Trophoblast cell (in vitro differentiated cells and primary cell): ENCODE results near the gene MVP.

Experiments used
- DNase-seq, 2 donors: peaks; one replicate each; pipeline ENCODE4 v3.0.0-alpha.2; 2016
- H2AFZ ChIP-seq: 2 replicates; pipeline ENCODE4 v1.6.1; 2013; ENCODE audit warnings: low read length, moderate library complexity, mild to moderate bottlenecking; ENCODE audit not compliant: insufficient read depth, poor library complexity
- H2AK5ac ChIP-seq: 2 replicates; pipeline ENCODE4 v1.6.1; 2013; ENCODE audit warnings: mild to moderate bottlenecking, low read length
- H2BK120ac ChIP-seq: 2 replicates; pipeline ENCODE4 v1.6.1; 2013; ENCODE audit warnings: low read length, mild to moderate bottlenecking, moderate library complexity; ENCODE audit not compliant: insufficient read depth, poor library complexity
- H2BK12ac ChIP-seq: 2 replicates; pipeline ENCODE4 v1.6.1; 2013; ENCODE audit warnings: mild to moderate bottlenecking, low read length, moderate library complexity
- H2BK5ac ChIP-seq: 2 replicates; pipeline ENCODE4 v1.6.1; 2013; ENCODE audit warnings: low read length, low read depth, moderate library complexity, mild to moderate bottlenecking; ENCODE audit not compliant: poor library complexity
- H3K14ac ChIP-seq: 2 replicates; pipeline ENCODE4 v1.6.1; 2013; ENCODE audit warnings: mild to moderate bottlenecking, low read length
- H3K18ac ChIP-seq: 2 replicates; pipeline ENCODE4 v1.6.1; 2013; ENCODE audit warnings: mild to moderate bottlenecking, low read length
- H3K23ac ChIP-seq: 2 replicates; pipeline ENCODE4 v1.6.1; 2013; ENCODE audit warnings: low read length
- H3K27ac ChIP-seq: 2 replicates; pipeline ENCODE4 v1.5.1; 2013; ENCODE audit warnings: low read depth, mild to moderate bottlenecking, inconsistent platforms, low read length, moderate library complexity
- H3K27me3 ChIP-seq: 2 replicates; pipeline ENCODE4 v1.6.1; 2013; ENCODE audit warnings: inconsistent platforms, mild to moderate bottlenecking, low read length, moderate library complexity; ENCODE audit not compliant: insufficient read depth
- H3K36me3 ChIP-seq, 2 experiments: 1 replicate in 1 of 2; 2 replicates in 1 of 2; pipeline ENCODE4 v1.6.1; 2013; ENCODE audit warnings: low read length in 2 of 2, mild to moderate bottlenecking in 2 of 2, moderate library complexity in 1 of 2; ENCODE audit not compliant: insufficient read depth in 2 of 2, control insufficient read depth in 1 of 2
- H3K4ac ChIP-seq: 2 replicates; pipeline ENCODE4 v1.6.1; 2013; ENCODE audit warnings: low read depth, mild to moderate bottlenecking, low read length, moderate library complexity
- H3K4me1 ChIP-seq, 2 experiments: 1 replicate in 1 of 2; 2 replicates in 1 of 2; pipeline ENCODE4 v1.6.1; 2013; ENCODE audit warnings: low read length in 2 of 2, mild to moderate bottlenecking in 2 of 2, moderate library complexity in 1 of 2; ENCODE audit not compliant: insufficient read depth in 2 of 2, control insufficient read depth in 1 of 2
- H3K4me2 ChIP-seq: 2 replicates; pipeline ENCODE4 v1.6.1; 2013; ENCODE audit warnings: inconsistent platforms, mild to moderate bottlenecking, low read length, moderate library complexity
- H3K4me3 ChIP-seq: 2 replicates; pipeline ENCODE4 v1.5.1; 2013; ENCODE audit warnings: mild to moderate bottlenecking, low read depth, low read length, inconsistent platforms
- H3K79me1 ChIP-seq: one replicate; pipeline ENCODE4 v1.6.1; 2013; ENCODE audit warnings: low read length
- H3K79me2 ChIP-seq: 2 replicates; pipeline ENCODE4 v1.6.1; 2013; ENCODE audit warnings: low read length, mild to moderate bottlenecking; ENCODE audit not compliant: control insufficient read depth, insufficient read depth, poor library complexity
- H3K9ac ChIP-seq: 2 replicates; pipeline ENCODE4 v1.6.1; 2013; ENCODE audit warnings: mild to moderate bottlenecking, low read length
- H3K9me3 ChIP-seq: 2 replicates; pipeline ENCODE4 v1.6.1; 2013; ENCODE audit warnings: low read depth, mild to moderate bottlenecking, control low read depth, inconsistent platforms, low read length; ENCODE audit not compliant: insufficient read depth
- H4K12ac ChIP-seq: 2 replicates; pipeline ENCODE4 v1.6.1; 2013; ENCODE audit warnings: low read depth, mild to moderate bottlenecking, low read length, moderate library complexity
- H4K8ac ChIP-seq: 2 replicates; pipeline ENCODE4 v1.6.1; 2013; ENCODE audit warnings: low read depth, mild to moderate bottlenecking, low read length, moderate library complexity
- H4K91ac ChIP-seq: one replicate; pipeline ENCODE4 v1.6.1; 2013; ENCODE audit warnings: low read depth, mild to moderate bottlenecking, low read length, moderate library complexity
- WGBS: extraction: QIAGEN DNeasy Blood & Tissue Kit; methylation state at CpG from one replicate; pipeline ENCODE4 v1.1.7; 2013; ENCODE audit warnings: missing lambda C conversion rate; ENCODE audit not compliant: insufficient read length, insufficient coverage; ENCODE audit errors: extremely low coverage; 5-methylcytosine and 5-hydroxymethylcytosine counted together

MVP gene

DNA sequence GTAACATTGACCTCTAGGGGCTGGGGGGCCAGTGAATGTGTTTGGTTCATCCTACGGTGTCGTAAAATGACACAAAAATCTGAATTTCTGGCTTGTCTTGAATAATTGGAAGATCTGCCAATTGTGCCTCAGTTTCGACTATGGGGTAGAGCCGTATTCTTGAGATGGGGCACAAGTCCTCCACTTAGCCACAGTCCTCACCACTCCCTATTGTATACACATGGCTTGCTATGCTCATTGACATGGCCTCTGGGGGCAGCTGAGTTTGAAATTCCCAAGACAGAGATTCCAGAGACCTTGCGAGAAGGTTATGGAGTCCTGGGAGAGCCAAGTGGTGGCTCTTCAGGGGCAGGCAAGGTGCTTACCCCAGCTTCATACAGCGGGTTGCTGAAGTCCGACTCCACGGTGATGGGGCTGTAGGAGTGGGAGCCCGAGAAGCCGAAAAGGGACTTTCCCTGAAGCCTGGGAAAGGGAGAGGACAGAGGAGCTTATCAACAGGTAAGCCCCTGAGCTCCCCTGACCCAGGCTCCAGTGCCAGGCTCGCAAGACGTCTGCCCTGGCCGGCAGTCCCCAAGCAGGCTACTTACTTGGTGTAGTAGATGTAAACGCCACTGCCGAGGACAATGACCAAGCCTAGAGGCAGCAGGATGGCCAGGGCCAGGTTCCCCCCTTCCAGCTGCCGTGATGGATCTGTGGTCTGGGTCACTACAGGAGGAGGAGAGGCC, 51.7 kb downstream of the MVP start:
- H3K4me2 ChIP-seq, result no peak overlapping the region
- H3K4me3 ChIP-seq, result no peak overlapping the region
- no peak for DNase-seq
- no peak overlapping the region for H2BK120ac ChIP-seq
- no peak overlapping the region for H3K18ac ChIP-seq
- WGBS, result no CpG with 5 or more reads among the region's 16 CpGs
- no peak overlapping the region for H4K8ac ChIP-seq
- H2AFZ ChIP-seq, result no peak overlapping the region
- H3K14ac ChIP-seq, result no peak overlapping the region
- no peaks in the 10 kb centered on the region for H3K36me3 ChIP-seq
- no peak overlapping the region for H3K9ac ChIP-seq
- H3K9me3 ChIP-seq, result peaks cover 1% of the 10 kb centered on the region
- peaks cover 11% of the 10 kb centered on the region for H3K27me3 ChIP-seq
- no peak overlapping the region for H3K23ac ChIP-seq
- no peak overlapping the region for H3K27ac ChIP-seq
- H3K4ac ChIP-seq, result no peak overlapping the region
- no peak overlapping the region for H4K12ac ChIP-seq
- H3K4me1 ChIP-seq, result no peaks in the 10 kb centered on the region
- no peak overlapping the region for H4K91ac ChIP-seq
- no peak overlapping the region for H2AK5ac ChIP-seq
- no peak overlapping the region for H2BK12ac ChIP-seq
- no peak overlapping the region for H2BK5ac ChIP-seq
- no peaks in the 10 kb centered on the region for H3K79me2 ChIP-seq
- no peaks in the 10 kb centered on the region for H3K79me1 ChIP-seq

- Histone ChIP-seq H4K12ac (no peak overlapping the region), H3K18ac (no peak overlapping the region), H3K79me2 (no peaks in the 10 kb centered on the region), H2BK12ac (no peak overlapping the region), H3K4ac (no peak overlapping the region), H3K27ac (no peak overlapping the region), H3K4me3 (no peak overlapping the region), H3K4me1 (peaks cover 0 to 3% of the 10 kb centered on the region in 2 experiments), H3K9me3 (peaks cover 5% of the 10 kb centered on the region), H3K14ac (no peak overlapping the region), H2AK5ac (no peak overlapping the region), H3K79me1 (no peaks in the 10 kb centered on the region), H2BK120ac (no peak overlapping the region), H4K8ac (no peak overlapping the region), H3K9ac (no peak overlapping the region), H3K36me3 (no peaks in the 10 kb centered on the region), H3K4me2 (no peak overlapping the region), H3K23ac (no peak overlapping the region), H3K27me3 (peaks cover 18% of the 10 kb centered on the region), H4K91ac (no peak overlapping the region), H2AFZ (no peak overlapping the region), H2BK5ac (no peak overlapping the region)
- DNase-seq, result no peak
- WGBS, result no CpG with 5 or more reads among the region's 26 CpGs
These were observed 53.1 kb downstream of the MVP start for GRCh38 chr16:29873319-29873718.

DNA sequence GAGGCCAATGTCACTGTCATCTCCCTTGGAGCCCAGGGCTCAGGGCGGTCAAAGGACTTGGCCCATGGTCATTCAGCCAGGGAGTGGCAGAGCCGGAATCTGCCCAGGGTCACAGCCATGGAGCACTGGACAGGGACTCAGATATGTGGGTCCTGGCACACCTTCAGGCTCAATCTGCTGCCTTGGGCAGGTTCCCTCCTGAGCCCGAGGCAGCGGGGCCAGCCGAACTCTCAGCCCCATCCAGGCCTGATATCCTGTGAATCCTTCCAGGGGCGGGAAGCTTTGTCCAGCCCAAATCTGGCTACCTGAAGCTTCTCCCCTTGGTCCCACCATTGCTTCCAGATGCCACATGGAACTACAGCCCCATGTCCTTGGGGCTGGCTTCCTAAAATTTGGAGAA, 54.9 kb downstream of the MVP start:
- Histone ChIP-seq H4K91ac (no peak overlapping the region), H2BK5ac (no peak overlapping the region), H3K9me3 (peaks cover 5% of the 10 kb centered on the region), H4K8ac (no peak overlapping the region), H3K4me2 (no peak overlapping the region), H3K4me3 (no peak overlapping the region), H3K4ac (no peak overlapping the region), H3K23ac (no peak overlapping the region), H2AFZ (no peak overlapping the region), H3K4me1 (peaks cover 0 to 3% of the 10 kb centered on the region in 2 experiments), H3K79me1 (no peaks in the 10 kb centered on the region), H2AK5ac (no peak overlapping the region), H2BK12ac (no peak overlapping the region), H3K36me3 (peaks cover 0 to 4% of the 10 kb centered on the region in 2 experiments), H4K12ac (no peak overlapping the region), H2BK120ac (no peak overlapping the region), H3K9ac (no peak overlapping the region), H3K27me3 (peaks cover 18% of the 10 kb centered on the region), H3K79me2 (no peaks in the 10 kb centered on the region), H3K14ac (no peak overlapping the region), H3K18ac (no peak overlapping the region), H3K27ac (no peak overlapping the region)
- WGBS, result no CpG with 5 or more reads among the region's 6 CpGs
- no peak for DNase-seq

DNA sequence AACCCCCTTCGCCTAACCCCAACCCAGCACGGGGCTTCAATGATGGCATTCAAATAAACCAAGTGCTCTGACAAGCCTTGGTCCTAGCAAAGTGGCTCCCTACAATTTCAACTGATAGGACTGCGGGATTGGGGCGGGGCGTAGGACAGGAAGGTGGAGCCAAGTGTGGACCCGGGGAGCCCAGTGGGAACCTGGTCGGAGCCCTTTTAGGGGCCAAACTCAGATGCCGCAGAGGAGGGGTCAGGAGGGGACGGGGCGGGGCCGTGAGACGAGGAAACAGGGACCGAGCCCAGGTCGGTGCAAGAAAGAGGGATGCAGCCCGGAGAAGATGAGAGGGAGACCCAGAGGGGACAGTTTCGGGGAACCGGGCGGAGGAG, 55.9 kb downstream of the MVP start:
- H3K4me1 ChIP-seq, result peaks cover 0 to 3% of the 10 kb centered on the region in 2 experiments
- H2BK5ac ChIP-seq, result no peak overlapping the region
- no peaks in the 10 kb centered on the region for H3K79me2 ChIP-seq
- no peak overlapping the region for H4K12ac ChIP-seq
- H2AK5ac ChIP-seq, result no peak overlapping the region
- no peak overlapping the region for H3K23ac ChIP-seq
- H2BK12ac ChIP-seq, result no peak overlapping the region
- H4K91ac ChIP-seq, result no peak overlapping the region
- H3K27me3 ChIP-seq, result peaks cover 18% of the 10 kb centered on the region
- no peak overlapping the region for H3K9ac ChIP-seq
- WGBS, result no CpG with 5 or more reads among the region's 18 CpGs
- no peak for DNase-seq
- H3K18ac ChIP-seq, result no peak overlapping the region
- H3K14ac ChIP-seq, result no peak overlapping the region
- peak overlapping the region; percentile 30 for H3K4me2 ChIP-seq
- no peak overlapping the region for H3K4ac ChIP-seq
- no peaks in the 10 kb centered on the region for H3K79me1 ChIP-seq
- no peak overlapping the region for H3K27ac ChIP-seq
- H2BK120ac ChIP-seq, result no peak overlapping the region
- no peak overlapping the region for H4K8ac ChIP-seq
- H3K4me3 ChIP-seq, result no peak overlapping the region
- peaks cover 5% of the 10 kb centered on the region for H3K9me3 ChIP-seq
- peaks cover 0 to 4% of the 10 kb centered on the region in 2 experiments for H3K36me3 ChIP-seq
- H2AFZ ChIP-seq, result no peak overlapping the region
